ENCODE results near the gene ING4.

DNA sequence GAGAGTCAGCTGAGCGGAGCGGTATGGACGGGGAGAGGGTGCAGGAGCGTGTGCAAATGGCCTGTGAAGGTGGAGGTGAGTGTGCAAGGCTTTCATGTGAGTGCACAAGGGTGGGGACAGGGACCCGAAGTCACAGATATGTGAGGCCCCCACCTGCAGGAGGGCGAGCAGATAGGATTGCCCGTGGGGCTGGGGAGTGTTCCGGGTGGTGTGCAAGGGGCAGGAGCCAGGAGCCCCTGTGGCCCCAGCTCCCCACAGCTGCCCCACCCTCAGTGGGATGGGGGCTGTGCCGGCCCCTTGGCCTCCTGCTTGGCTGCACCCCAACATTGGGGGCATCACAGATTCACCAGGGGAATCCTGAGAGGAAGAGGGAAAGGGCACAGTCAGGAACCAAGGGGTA lies 31.8 kb upstream of the ING4 start:
- TF ChIP-seq, protein P1, sequence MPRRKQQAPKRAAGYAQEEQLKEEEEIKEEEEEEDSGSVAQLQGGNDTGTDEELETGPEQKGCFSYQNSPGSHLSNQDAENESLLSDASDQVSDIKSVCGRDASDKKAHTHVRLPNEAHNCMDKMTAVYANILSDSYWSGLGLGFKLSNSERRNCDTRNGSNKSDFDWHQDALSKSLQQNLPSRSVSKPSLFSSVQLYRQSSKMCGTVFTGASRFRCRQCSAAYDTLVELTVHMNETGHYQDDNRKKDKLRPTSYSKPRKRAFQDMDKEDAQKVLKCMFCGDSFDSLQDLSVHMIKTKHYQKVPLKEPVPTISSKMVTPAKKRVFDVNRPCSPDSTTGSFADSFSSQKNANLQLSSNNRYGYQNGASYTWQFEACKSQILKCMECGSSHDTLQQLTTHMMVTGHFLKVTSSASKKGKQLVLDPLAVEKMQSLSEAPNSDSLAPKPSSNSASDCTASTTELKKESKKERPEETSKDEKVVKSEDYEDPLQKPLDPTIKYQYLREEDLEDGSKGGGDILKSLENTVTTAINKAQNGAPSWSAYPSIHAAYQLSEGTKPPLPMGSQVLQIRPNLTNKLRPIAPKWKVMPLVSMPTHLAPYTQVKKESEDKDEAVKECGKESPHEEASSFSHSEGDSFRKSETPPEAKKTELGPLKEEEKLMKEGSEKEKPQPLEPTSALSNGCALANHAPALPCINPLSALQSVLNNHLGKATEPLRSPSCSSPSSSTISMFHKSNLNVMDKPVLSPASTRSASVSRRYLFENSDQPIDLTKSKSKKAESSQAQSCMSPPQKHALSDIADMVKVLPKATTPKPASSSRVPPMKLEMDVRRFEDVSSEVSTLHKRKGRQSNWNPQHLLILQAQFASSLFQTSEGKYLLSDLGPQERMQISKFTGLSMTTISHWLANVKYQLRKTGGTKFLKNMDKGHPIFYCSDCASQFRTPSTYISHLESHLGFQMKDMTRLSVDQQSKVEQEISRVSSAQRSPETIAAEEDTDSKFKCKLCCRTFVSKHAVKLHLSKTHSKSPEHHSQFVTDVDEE (CRISPR knock-in tag; IDR thresholded peaks at IDR 0.05) = no peak
- TF ChIP-seq ZFP3 (CRISPR knock-in tag; IDR thresholded peaks at IDR 0.05) = no peak
- no peak for TF ChIP-seq PPARA (CRISPR knock-in tag; IDR thresholded peaks at IDR 0.05; ENCODE audit: borderline replicate concordance)
- TF ChIP-seq ISL1 (CRISPR knock-in tag; IDR thresholded peaks at IDR 0.05) = no peak
- no peak for TF ChIP-seq RARB (CRISPR knock-in tag; IDR thresholded peaks at IDR 0.05)
- no peak for TF ChIP-seq ARNTL (CRISPR knock-in tag; IDR thresholded peaks at IDR 0.05; ENCODE audit: borderline replicate concordance, low read depth)
- TF ChIP-seq OSR1 (CRISPR knock-in tag; IDR thresholded peaks at IDR 0.05) = no peak
- no peak for TF ChIP-seq ZNF70 (CRISPR knock-in tag; IDR thresholded peaks at IDR 0.05)
- TF ChIP-seq CSDC2 (CRISPR knock-in tag; IDR thresholded peaks at IDR 0.05) = no peak
- no peak for TF ChIP-seq TCF4 (CRISPR knock-in tag; IDR thresholded peaks at IDR 0.05; ENCODE audit: borderline replicate concordance)
- TF ChIP-seq ZFP30 (CRISPR knock-in tag; IDR thresholded peaks at IDR 0.05) = no peak
- no peak for TF ChIP-seq ESRRG (CRISPR knock-in tag; IDR thresholded peaks at IDR 0.05)

Data from SK-N-SH treated with all-trans-retinoic acid at 6 μM for 48 hours (cell line).